ENCODE data around the gene FADS3. TPM values are rescaled to one million over a fixed set of nuclear protein-coding genes. Genes with fewer than 3 reads are reported as not detected.

FADS3 gene
- total and polyA plus RNA-seq, 9 of the 15 experiments (the other 6 are each of a cell fraction or from before 2014, with no cell fraction given): 0.97 to 148 (median 92.7) TPM

- no peak for TF ChIP-seq RBM39 (optimal IDR thresholded peaks at IDR 0.05; ENCODE audit: low read depth, low read length)
- TF ChIP-seq, protein P1, sequence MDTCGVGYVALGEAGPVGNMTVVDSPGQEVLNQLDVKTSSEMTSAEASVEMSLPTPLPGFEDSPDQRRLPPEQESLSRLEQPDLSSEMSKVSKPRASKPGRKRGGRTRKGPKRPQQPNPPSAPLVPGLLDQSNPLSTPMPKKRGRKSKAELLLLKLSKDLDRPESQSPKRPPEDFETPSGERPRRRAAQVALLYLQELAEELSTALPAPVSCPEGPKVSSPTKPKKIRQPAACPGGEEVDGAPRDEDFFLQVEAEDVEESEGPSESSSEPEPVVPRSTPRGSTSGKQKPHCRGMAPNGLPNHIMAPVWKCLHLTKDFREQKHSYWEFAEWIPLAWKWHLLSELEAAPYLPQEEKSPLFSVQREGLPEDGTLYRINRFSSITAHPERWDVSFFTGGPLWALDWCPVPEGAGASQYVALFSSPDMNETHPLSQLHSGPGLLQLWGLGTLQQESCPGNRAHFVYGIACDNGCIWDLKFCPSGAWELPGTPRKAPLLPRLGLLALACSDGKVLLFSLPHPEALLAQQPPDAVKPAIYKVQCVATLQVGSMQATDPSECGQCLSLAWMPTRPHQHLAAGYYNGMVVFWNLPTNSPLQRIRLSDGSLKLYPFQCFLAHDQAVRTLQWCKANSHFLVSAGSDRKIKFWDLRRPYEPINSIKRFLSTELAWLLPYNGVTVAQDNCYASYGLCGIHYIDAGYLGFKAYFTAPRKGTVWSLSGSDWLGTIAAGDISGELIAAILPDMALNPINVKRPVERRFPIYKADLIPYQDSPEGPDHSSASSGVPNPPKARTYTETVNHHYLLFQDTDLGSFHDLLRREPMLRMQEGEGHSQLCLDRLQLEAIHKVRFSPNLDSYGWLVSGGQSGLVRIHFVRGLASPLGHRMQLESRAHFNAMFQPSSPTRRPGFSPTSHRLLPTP (IDR thresholded peaks at IDR 0.05; ENCODE audit: borderline replicate concordance, extremely low read depth, insufficient read length): no peak
- TF ChIP-seq ZFP36 (IDR thresholded peaks at IDR 0.05; ENCODE audit: low read depth, low read length, partially characterized antibody): peak; percentile 93
- no peak for TF ChIP-seq KLF6 (CRISPR knock-in tag; IDR thresholded peaks at IDR 0.05; ENCODE audit: borderline replicate concordance)
- TF ChIP-seq MAFG (tag; conservative IDR thresholded peaks at IDR 0.05): no peak
- TF ChIP-seq CEBPB (tag; IDR thresholded peaks at IDR 0.05): no peak
- TF ChIP-seq SRSF7 (optimal IDR thresholded peaks at IDR 0.05; ENCODE audit: low read depth, low read length): no peak
- TF ChIP-seq LARP7 (IDR thresholded peaks at IDR 0.05): no peak
- no peak for TF ChIP-seq U2AF1 (optimal IDR thresholded peaks at IDR 0.05; ENCODE audit: low read depth, low read length)
- TF ChIP-seq CTBP1 (IDR thresholded peaks at IDR 0.05; ENCODE audit: borderline replicate concordance): peak; percentile 95
- no peak for TF ChIP-seq PTRF (tag; IDR thresholded peaks at IDR 0.05)
- TF ChIP-seq RAD51 (IDR thresholded peaks at IDR 0.05; ENCODE audit: borderline replicate concordance, low read depth): no peak
- TF ChIP-seq KLF16 (IDR thresholded peaks at IDR 0.05): peak; percentile 89
- no peak for TF ChIP-seq SMC3 (conservative IDR thresholded peaks at IDR 0.05; ENCODE audit: insufficient read depth, low read depth, low read length)
- no peak for TF ChIP-seq PATZ1 (CRISPR knock-in tag; IDR thresholded peaks at IDR 0.05; ENCODE audit: borderline replicate concordance)
- TF ChIP-seq ZNF778 (CRISPR knock-in tag; IDR thresholded peaks at IDR 0.05): no peak
- no peak for TF ChIP-seq RFX7 (CRISPR knock-in tag; IDR thresholded peaks at IDR 0.05)
- no peak for TF ChIP-seq WHSC1 (IDR thresholded peaks at IDR 0.05; ENCODE audit: low read length)
- TF ChIP-seq, protein P2, sequence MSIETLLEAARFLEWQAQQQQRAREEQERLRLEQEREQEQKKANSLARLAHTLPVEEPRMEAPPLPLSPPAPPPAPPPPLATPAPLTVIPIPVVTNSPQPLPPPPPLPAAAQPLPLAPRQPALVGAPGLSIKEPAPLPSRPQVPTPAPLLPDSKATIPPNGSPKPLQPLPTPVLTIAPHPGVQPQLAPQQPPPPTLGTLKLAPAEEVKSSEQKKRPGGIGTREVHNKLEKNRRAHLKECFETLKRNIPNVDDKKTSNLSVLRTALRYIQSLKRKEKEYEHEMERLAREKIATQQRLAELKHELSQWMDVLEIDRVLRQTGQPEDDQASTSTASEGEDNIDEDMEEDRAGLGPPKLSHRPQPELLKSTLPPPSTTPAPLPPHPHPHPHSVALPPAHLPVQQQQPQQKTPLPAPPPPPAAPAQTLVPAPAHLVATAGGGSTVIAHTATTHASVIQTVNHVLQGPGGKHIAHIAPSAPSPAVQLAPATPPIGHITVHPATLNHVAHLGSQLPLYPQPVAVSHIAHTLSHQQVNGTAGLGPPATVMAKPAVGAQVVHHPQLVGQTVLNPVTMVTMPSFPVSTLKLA (conservative IDR thresholded peaks at IDR 0.05): peak; percentile 52 to 73; a peak in 3 of 4 replicates
- no peak for TF ChIP-seq SRSF9 (IDR thresholded peaks at IDR 0.05; ENCODE audit: borderline replicate concordance, low read depth, low read length)
- peak; percentile 93 for TF ChIP-seq TEAD4 (IDR thresholded peaks at IDR 0.05; ENCODE audit: low read length)
- TF ChIP-seq TEAD4 (CRISPR knock-in tag; IDR thresholded peaks at IDR 0.05; ENCODE audit: borderline replicate concordance): no peak
- peak; percentile 29 to 92; a peak in 3 of 4 replicates for TF ChIP-seq RCOR1 (IDR thresholded peaks at IDR 0.05; ENCODE audit: borderline replicate concordance in 1 of 2, low read depth in 2 of 2, low read length in 2 of 2)
Observed at GRCh38 chr11:61919705-61920631, 28.6 kb upstream of the FADS3 start (continued).

All from K562 (cell line).